Right ventricle myocardium superior (tissue), 1 donor: ENCODE data around the gene FYCO1. TPM values are rescaled to one million over a fixed set of nuclear protein-coding genes. Genes with fewer than 3 reads are reported as not detected.
A peak's percentile ranks its signal among the peaks of the same experiment; 100 is the strongest.

Experiments used
- ATAC-seq: fragments of 200-7000 bp; cut with Tn5 transposase; one replicate; pipeline ENCODE4 v1.9.1; 2020; ENCODE audit warnings: mild to moderate bottlenecking; ENCODE audit not compliant: poor library complexity
- DNase-seq: peaks from one replicate; pipeline ENCODE4 v3.0.0-alpha.2; 2020
- intact Hi-C: fragments of 100-400 bp; cut with DNase I; formaldehyde crosslinking; loops from one replicate; pipeline ENCODE4 v1.11.2; 2022
- total RNA-seq: library from RNA; stranded (reverse); fragmentation: NEBNext Ultra II Directional; extraction: Animal tissue kit (Norgen Biotek cat#: 25700); gene quantifications from one replicate; pipeline ENCODE4 v1.2.1, GENCODE V29; 2021
- donor health status: DM: no; HTN: yes; CAD: no; lungs with severe emphysema.

Gene FYCO1
- total RNA-seq, 1 donor from 2014 or later: 120 TPM

DNA sequence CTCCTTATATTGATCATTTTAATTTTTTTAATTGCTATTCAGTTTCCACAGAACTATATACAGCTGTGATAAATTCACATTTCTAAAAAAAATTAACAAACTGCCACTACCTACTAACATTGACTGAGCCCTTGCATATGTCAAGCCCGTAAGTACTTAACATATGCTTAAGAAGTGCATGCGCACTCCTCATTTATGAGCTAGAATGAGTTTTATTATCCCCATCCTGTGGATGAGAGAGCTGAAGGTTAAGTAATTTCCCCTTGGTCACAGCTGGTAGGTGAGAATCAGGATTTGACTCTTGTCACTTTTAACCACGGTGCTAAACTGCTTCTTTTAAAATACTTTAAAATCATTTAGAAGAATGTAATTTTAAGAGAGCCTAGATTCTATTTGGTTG is 26.5 kb downstream of the FYCO1 start:
- intact Hi-C loops: no loop called here
- no peak for DNase-seq
- no peak for ATAC-seq

- no peak for ATAC-seq
- no peak for DNase-seq
Observed at GRCh38 chr3:45968706-45969105, 26.9 kb downstream of the FYCO1 start.

DNA sequence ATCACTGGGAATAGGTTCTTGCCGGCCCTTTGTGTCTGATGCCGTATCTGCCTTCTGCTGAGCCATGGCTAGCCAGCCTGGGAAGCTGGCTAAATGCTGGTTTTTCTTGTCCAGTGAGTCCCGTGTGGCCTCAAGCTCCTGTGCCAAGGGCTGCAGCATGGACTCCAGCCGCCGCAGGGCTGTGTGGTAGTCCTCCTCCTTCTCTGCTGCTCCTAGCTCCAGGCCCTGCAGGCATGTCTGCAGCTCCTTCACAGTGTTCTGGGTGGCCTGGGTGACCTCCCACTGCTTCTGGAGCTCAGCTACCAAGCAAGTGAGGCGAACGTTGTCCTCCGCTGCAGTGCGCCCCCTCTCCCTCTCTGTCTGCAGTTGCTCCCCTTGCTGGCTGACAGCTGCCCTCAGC is 27.5 kb downstream of the FYCO1 start:
- ATAC-seq (peak; percentile 3), DNase-seq (no peak)
- intact Hi-C loops: no loop called here

More at GRCh38 chr3:45968706-45969105, 26.9 kb downstream of the FYCO1 start:
- intact Hi-C loops: no loop called here

DNA sequence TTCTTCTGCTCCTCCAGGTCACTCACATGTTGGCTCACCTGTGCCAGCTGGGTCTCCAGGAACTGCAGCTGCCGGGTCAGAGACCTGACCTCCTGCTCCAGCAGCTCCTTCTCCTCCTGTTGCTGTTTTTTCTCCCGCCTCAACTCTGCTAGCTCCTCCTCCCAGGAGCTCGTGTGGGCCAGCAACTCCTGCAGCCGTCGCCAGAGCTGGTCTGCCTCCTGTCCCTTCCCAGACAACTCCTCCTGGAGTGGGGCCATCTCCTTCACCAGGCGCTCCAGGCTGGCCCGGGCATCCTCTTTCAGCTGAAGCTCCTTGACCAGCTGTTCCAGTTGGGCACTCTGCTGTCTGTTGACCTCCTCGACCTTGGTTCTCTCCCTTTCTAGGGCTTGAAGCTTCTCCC is 27.9 kb downstream of the FYCO1 start:
- intact Hi-C loops: no loop called here
- DNase-seq (peak; percentile 53), ATAC-seq (peak; percentile 41)

GRCh38 chr3:45966950-45967640 is 28.5 kb downstream of the FYCO1 start:
- peak; percentile 72 for DNase-seq
- intact Hi-C loops: no loop called here
- peak; percentile 79 for ATAC-seq

- intact Hi-C loops: no loop called here
- ATAC-seq (peak; percentile 52), DNase-seq (peak; percentile 63)
Observed at GRCh38 chr3:45966371-45966791, 29.2 kb downstream of the FYCO1 start.

- intact Hi-C loops: no loop called here
- DNase-seq (no peak), ATAC-seq (no peak)
Observed at GRCh38 chr3:45965653-45966052, 30.0 kb downstream of the FYCO1 start.

- DNase-seq (no peak), ATAC-seq (no peak)
- intact Hi-C loops: no loop called here
Observed at GRCh38 chr3:45965253-45965652, 30.4 kb downstream of the FYCO1 start.

DNA sequence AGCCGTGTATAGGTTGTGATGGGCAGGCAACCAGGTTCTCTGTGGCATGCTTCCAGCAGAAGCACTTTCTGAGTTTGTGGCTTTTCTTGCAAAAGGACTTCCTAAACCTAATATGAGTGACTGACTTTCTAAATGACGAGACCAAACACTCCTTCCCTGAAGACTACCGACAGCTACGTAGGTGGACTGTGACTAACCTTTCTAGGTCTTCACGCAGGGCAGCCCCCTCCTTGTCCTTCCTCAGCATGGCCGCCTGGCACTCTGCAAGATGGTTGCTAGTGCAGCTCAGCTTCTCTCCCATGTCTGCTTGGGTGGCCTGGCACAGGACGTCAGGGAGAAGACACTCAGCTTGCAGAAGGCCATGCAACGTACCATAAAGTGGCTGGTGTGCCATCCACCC is 31.5 kb downstream of the FYCO1 start:
- intact Hi-C loops: no loop called here
- DNase-seq (no peak), ATAC-seq (no peak)

DNA sequence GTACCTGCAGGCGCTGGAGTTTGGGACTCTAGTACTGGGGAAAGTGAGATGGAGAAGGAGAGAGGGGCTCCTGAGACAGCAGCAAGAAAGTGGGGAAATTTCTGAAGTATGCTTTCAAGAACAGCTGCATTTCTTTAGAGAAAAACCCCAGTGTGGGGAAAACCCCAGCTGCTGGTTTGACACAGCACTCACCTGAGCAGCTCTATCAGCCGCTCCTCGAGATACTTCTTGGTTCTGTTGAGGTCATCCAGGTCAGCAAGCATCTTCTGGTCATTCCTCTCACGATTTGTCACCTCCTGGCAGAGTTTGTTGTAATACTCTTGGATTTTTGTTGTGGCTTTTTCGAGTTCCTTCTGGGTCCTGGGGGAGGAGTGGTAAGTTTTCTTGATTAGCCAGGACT is 33.6 kb downstream of the FYCO1 start:
- DNase-seq (no peak), ATAC-seq (no peak)
- intact Hi-C loops: no loop called here

- ATAC-seq (no peak), DNase-seq (no peak)
- intact Hi-C loops: no loop called here
Observed at GRCh38 chr3:45960289-45960688, 35.3 kb downstream of the FYCO1 start.

GRCh38 chr3:45959201-45959600 is 36.4 kb downstream of the FYCO1 start:
- no peak for DNase-seq
- intact Hi-C loops: no loop called here
- no peak for ATAC-seq

- ATAC-seq (peak; percentile 51), DNase-seq (no peak)
- intact Hi-C loops: no loop called here
Observed at GRCh38 chr3:45958321-45958791, 37.3 kb downstream of the FYCO1 start.

DNA sequence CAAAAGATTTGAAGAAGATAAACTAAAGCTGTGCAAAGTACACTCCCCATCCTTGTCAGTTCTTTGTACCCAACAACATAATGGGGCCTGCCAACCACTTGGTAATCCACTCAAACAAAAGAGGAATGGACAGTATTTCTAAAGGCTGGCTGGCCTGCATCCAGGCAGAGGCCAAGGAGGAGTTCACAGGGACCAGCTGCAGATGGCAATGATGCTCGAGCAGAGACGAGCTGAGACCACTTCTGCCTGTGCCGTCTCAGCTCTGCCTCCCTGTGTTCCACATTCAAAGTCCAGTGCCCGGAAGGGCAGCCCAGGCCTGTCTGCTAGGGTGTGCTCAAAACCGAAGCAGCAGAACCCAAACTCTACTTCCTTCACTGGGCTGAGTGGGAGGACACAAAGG is 38.0 kb downstream of the FYCO1 start:
- DNase-seq (no peak), ATAC-seq (peak; percentile 36)
- intact Hi-C loops: no loop called here

DNA sequence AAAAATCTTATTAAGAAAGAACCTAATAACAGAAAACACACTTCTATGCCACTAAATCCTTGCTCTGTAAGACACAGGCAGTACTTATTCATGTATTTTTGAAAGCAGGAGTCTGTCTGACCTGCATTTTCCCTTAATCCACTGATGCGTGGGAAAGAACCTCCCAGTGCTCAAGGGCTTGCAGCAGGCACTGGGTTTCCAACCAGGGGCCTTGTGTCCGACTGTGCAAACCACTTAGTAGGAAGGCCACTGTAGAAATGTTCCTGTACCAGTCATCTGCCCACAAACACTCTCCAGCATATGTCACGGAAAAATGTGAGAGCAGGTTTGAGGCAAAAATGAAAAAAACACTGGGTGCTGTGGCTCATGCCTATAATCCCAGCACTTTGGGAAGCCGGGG is 39.9 kb downstream of the FYCO1 start:
- no peak for ATAC-seq
- no peak for DNase-seq
- intact Hi-C loops: no loop called here

GRCh38 chr3:45955017-45955647 is 40.5 kb downstream of the FYCO1 start:
- intact Hi-C loops: no loop called here
- DNase-seq (no peak), ATAC-seq (no peak)

DNA sequence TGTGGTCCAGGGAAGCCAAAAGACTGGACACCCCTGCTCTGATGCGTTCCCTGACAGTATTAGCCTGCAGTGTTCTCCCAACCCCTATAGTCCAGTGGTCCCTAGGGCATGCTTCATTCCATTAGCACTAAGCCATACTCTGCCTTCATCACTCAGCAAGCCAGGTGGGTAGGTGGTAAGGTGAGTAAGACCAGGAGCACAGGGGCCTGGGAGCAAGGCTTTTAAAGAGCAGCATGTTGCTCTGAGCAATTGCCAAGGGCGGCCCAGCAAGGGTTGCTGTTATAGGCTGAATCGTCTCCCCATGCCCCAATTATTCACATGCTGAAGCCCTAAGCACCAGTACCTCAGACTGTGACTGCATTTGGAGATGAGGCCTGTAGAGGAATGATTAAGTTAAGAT is 41.3 kb downstream of the FYCO1 start:
- intact Hi-C loops: no loop called here
- ATAC-seq (no peak), DNase-seq (no peak)

DNA sequence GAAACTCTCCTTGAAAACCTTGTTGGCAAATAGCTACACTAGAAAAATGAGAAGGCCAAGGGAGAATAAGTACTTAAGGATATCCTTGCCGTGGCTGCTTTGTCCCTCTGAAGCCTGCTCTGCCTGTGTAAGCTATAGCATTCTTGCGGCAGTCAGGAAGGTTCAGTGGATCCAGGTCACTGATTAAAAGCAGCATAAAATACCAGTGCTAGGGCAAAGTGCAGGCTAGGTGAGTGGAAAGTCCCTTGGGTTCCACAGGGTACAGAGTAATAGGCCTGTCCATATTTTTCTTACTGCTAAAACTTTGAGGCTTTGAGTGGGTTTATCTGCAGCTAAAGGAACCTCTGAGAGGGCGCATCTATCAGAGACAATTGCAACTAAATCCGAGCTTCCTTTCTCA is 42.1 kb downstream of the FYCO1 start:
- no peak for ATAC-seq
- intact Hi-C loops: no loop called here
- no peak for DNase-seq

- ATAC-seq (no peak), DNase-seq (no peak)
- intact Hi-C loops: no loop called here
Observed at GRCh38 chr3:45952456-45952855, 43.2 kb downstream of the FYCO1 start.

- intact Hi-C loops: no loop called here
- peak; percentile 16 for ATAC-seq
Observed at GRCh38 chr3:45951946-45952345, 43.7 kb downstream of the FYCO1 start.

More at GRCh38 chr3:45951946-45952345, 43.7 kb downstream of the FYCO1 start:
- DNase-seq: no peak
